ENCODE data around the gene RPS6KB2.

Gene RPS6KB2

GRCh38 chr11:67450796-67451657 is 22.7 kb downstream of the RPS6KB2 start:
- in situ Hi-C loops (cut with HindIII; ENCODE audit: low pct_ligation_motif_present, low sequenced_read_pairs): no loop called here
- Histone ChIP-seq H3K27me3 (replicated peaks) (no peaks in the 10 kb centered on the region), H3K27ac (no peak overlapping the region), H3K4me3 (ENCODE audit: low read depth, low read length) (no peak overlapping the region), H3K36me3 (replicated peaks) (no peaks in the 10 kb centered on the region)
- no peak for TF ChIP-seq CTCF (IDR thresholded peaks at IDR 0.05; ENCODE audit: low read depth, low read length, missing control alignments)
- DNase-seq: no peak

- TF ChIP-seq CTCF (IDR thresholded peaks at IDR 0.05; ENCODE audit: low read depth, low read length, missing control alignments): no peak
- no peak for DNase-seq
- no peak overlapping the region for H3K27ac ChIP-seq
- no peak overlapping the region for H3K4me3 ChIP-seq (ENCODE audit: low read depth, low read length)
- in situ Hi-C loops (cut with HindIII; ENCODE audit: low pct_ligation_motif_present, low sequenced_read_pairs): no loop called here
- H3K27me3 ChIP-seq (replicated peaks): no peaks in the 10 kb centered on the region
- H3K36me3 ChIP-seq (replicated peaks): no peaks in the 10 kb centered on the region
Observed at GRCh38 chr11:67451658-67451976, 23.3 kb downstream of the RPS6KB2 start.

GRCh38 chr11:67452141-67452952 is 24.1 kb downstream of the RPS6KB2 start, which contains the start of gene GPR152:
GPR152 (minus strand) TSS chr11:67452729; CDS start chr11:67452724, 5 bp downstream.
- in situ Hi-C loops (cut with HindIII; ENCODE audit: low pct_ligation_motif_present, low sequenced_read_pairs): no loop called here
- Histone ChIP-seq H3K4me3 (ENCODE audit: low read depth, low read length) (no peak within 1 kb of the TSS), H3K27me3 (replicated peaks) (no peaks in the 10 kb centered on the region), H3K27ac (no peak within 1 kb of the TSS), H3K36me3 (replicated peaks) (no peaks in the 10 kb centered on the region)
- DNase-seq: no peak
- no peak for TF ChIP-seq CTCF (IDR thresholded peaks at IDR 0.05; ENCODE audit: low read depth, low read length, missing control alignments)

GRCh38 chr11:67453816-67454732 is 25.8 kb downstream of the RPS6KB2 start:
- no peak for DNase-seq
- Histone ChIP-seq H3K27me3 (replicated peaks) (no peaks in the 10 kb centered on the region), H3K27ac (no peak overlapping the region), H3K36me3 (replicated peaks) (no peaks in the 10 kb centered on the region), H3K4me3 (ENCODE audit: low read depth, low read length) (no peak overlapping the region)
- in situ Hi-C loops (cut with HindIII; ENCODE audit: low pct_ligation_motif_present, low sequenced_read_pairs): no loop called here
- TF ChIP-seq CTCF (IDR thresholded peaks at IDR 0.05; ENCODE audit: low read depth, low read length, missing control alignments): no peak

- no peaks in the 10 kb centered on the region for H3K27me3 ChIP-seq (replicated peaks)
- no peak for DNase-seq
- H3K27ac ChIP-seq: no peak within 1 kb of the TSS
- in situ Hi-C loops (cut with HindIII; ENCODE audit: low pct_ligation_motif_present, low sequenced_read_pairs): no loop called here
- no peaks in the 10 kb centered on the region for H3K36me3 ChIP-seq (replicated peaks)
- TF ChIP-seq CTCF (IDR thresholded peaks at IDR 0.05; ENCODE audit: low read depth, low read length, missing control alignments): no peak
- H3K4me3 ChIP-seq (ENCODE audit: low read depth, low read length): no peak within 1 kb of the TSS
Observed at GRCh38 chr11:67455054-67455453, 26.8 kb downstream of the RPS6KB2 start, which contains the start of gene CABP4. CABP4 (plus strand) TSS chr11:67455354; CDS start chr11:67455424, 70 bp downstream.

All from brain microvascular endothelial cell (primary cell).